ENCODE measurements around the gene GNB1. TPM values are rescaled to one million over a fixed set of nuclear protein-coding genes. Genes with fewer than 3 reads are reported as not detected.

The GNB1 gene
- total and polyA plus RNA-seq, 9 of the 15 experiments (the other 6 are each of a cell fraction or from before 2014, with no cell fraction given): 34.3 to 388 (median 114) TPM

GRCh38 chr1:1891349-1892078 is 627 bp upstream of the GNB1 start (continued):
- TF ChIP-seq ELF4 (CRISPR knock-in tag; IDR thresholded peaks at IDR 0.05) (0 out of 2 replicates have a peak, but pooled peaks have one; percentile 42), BRF1 (IDR thresholded peaks at IDR 0.05; ENCODE audit: borderline replicate concordance, extremely low read depth, insufficient read length) (no peak), ZNF239 (CRISPR knock-in tag; IDR thresholded peaks at IDR 0.05) (no peak), ZNF766 (CRISPR knock-in tag; conservative IDR thresholded peaks at IDR 0.05) (no peak), ZBTB11 (CRISPR knock-in tag; IDR thresholded peaks at IDR 0.05) (no peak), E2F3 (CRISPR knock-in tag; IDR thresholded peaks at IDR 0.05) (no peak), ZNF143 (CRISPR knock-in tag; IDR thresholded peaks at IDR 0.05) (no peak), MNT (conservative IDR thresholded peaks at IDR 0.05) (peak in 1 of 2 experiments; percentile 49; a peak in 1 of 4 replicates), ZBTB17 (CRISPR knock-in tag; IDR thresholded peaks at IDR 0.05) (no peak), SAFB2 (IDR thresholded peaks at IDR 0.05; ENCODE audit: borderline replicate concordance, low read depth, low read length, severe bottlenecking) (no peak), RBM14 (IDR thresholded peaks at IDR 0.05; ENCODE audit: borderline replicate concordance, insufficient read depth, low read depth, low read length) (no peak), CSDE1 (IDR thresholded peaks at IDR 0.05) (no peak), NBN (IDR thresholded peaks at IDR 0.05; ENCODE audit: low read depth) (no peak), ZNF280B (CRISPR knock-in tag; IDR thresholded peaks at IDR 0.05) (no peak), MLLT1 (IDR thresholded peaks at IDR 0.05) (no peak), FOXA1 (IDR thresholded peaks at IDR 0.05; ENCODE audit: borderline replicate concordance) (no peak), DACH1 (IDR thresholded peaks at IDR 0.05; ENCODE audit: partially characterized antibody) (no peak), SRSF1 (IDR thresholded peaks at IDR 0.05; ENCODE audit: low read depth, low read length) (no peak)
